Suprapubic skin (tissue), 4 donors: ENCODE data around the gene CACNB4.

ENCODE experiments used
- POLR2A ChIP-seq, 2 donors: fragments of 450-650 bp; IDR thresholded peaks; one replicate each; pipeline ENCODE4 v1.6.1; 2017; ENCODE audit warnings: antibody characterized with exemption in 2 of 2, mild to moderate bottlenecking in 2 of 2, moderate library complexity in 2 of 2
- POLR2AphosphoS5 ChIP-seq, 3 donors: sonication (generic); formaldehyde crosslinking; IDR thresholded peaks; one replicate each; pipeline ENCODE4 v1.6.1; 2017; ENCODE audit warnings: antibody characterized with exemption in 3 of 3
- TF ChIP-seq, protein P1 (sequence below), 2 donors: fragments of 200-600 bp in 1 of 2; fragments of 450-650 bp in 1 of 2; sonication (generic) in 1 of 2; IDR thresholded peaks; one replicate each; pipeline ENCODE4 v1.5.1; 2016 to 2019; ENCODE audit warnings: antibody characterized with exemption in 2 of 2, mild to moderate bottlenecking in 1 of 2, moderate library complexity in 1 of 2

DNA sequence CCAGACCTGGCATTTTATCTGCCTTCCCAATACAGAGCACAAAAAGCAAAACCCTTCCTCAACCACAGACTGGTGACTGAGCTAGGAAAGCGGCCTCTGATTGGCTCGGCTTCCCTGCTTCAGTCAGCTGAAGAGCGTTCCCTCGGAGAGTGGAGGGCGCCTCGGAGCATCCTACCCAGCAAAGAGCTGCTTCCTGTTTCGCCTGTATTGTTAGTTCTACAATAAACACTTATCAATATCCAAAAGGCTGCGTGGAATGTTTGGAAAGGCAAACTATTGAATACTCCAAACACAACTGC is 125.0 kb downstream of the CACNB4 start:
- TF ChIP-seq, protein P1, sequence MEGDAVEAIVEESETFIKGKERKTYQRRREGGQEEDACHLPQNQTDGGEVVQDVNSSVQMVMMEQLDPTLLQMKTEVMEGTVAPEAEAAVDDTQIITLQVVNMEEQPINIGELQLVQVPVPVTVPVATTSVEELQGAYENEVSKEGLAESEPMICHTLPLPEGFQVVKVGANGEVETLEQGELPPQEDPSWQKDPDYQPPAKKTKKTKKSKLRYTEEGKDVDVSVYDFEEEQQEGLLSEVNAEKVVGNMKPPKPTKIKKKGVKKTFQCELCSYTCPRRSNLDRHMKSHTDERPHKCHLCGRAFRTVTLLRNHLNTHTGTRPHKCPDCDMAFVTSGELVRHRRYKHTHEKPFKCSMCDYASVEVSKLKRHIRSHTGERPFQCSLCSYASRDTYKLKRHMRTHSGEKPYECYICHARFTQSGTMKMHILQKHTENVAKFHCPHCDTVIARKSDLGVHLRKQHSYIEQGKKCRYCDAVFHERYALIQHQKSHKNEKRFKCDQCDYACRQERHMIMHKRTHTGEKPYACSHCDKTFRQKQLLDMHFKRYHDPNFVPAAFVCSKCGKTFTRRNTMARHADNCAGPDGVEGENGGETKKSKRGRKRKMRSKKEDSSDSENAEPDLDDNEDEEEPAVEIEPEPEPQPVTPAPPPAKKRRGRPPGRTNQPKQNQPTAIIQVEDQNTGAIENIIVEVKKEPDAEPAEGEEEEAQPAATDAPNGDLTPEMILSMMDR (IDR thresholded peaks at IDR 0.05): no peak
- TF ChIP-seq POLR2A (IDR thresholded peaks at IDR 0.05) (no peak), POLR2AphosphoS5 (IDR thresholded peaks at IDR 0.05) (no peak)
